Body of pancreas (tissue), 4 donors: Measurements from ENCODE around the gene ADGRE2.

Source experiments
- CTCF ChIP-seq, 7 experiments: fragments of 450-650 bp in 4 of 7; fragments of 200-600 bp in 3 of 7; sonication (generic) in 3 of 7; IDR thresholded peaks; one replicate each; pipeline ENCODE4 v1.5.1; 2016 to 2019; ENCODE audit warnings: antibody characterized with exemption in 7 of 7
- POLR2A ChIP-seq, 3 donors: fragments of 450-650 bp; IDR thresholded peaks; one replicate each; pipeline ENCODE4 v1.6.1; 2016; ENCODE audit warnings: antibody characterized with exemption in 3 of 3, mild to moderate bottlenecking in 2 of 3

- TF ChIP-seq POLR2A (IDR thresholded peaks at IDR 0.05) (no peak), CTCF (IDR thresholded peaks at IDR 0.05) (no peak)
These were observed 43.6 kb upstream of the ADGRE2 start for GRCh38 chr19:14821937-14822336.
